Measurements from ENCODE around the gene ANKRD11. TPM values are rescaled to one million over a fixed set of nuclear protein-coding genes. Genes with fewer than 3 reads are reported as not detected.

ANKRD11 gene
- total RNA-seq, 1 experiment from 2014 or later, result 266 TPM

DNA sequence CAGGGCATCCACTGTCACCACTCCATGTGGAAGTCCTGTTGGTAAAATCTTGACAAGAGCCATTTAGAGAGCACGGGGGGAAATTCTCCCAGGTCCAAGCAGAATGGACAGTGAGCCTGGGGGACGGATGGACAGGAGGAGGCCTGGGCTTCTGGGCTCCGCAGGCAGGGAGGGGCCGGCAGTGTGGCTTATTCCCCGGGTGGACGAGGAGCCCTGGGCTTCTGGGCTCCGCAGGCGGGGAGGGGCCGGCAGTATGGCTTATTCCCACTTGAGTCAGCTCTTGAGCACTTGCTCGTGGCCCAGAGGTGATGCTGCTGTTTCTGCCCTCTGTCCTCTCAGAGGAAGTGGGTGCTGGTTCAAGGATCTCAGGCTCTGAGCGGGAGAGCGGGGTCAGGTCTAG is 47.9 kb upstream of the ANKRD11 start:
- Histone ChIP-seq H3K27ac (ENCODE audit: low read depth, low read length) (no peak overlapping the region), H3K9ac (ENCODE audit: low read length) (no peak overlapping the region), H4K20me1 (ENCODE audit: insufficient read depth) (no peaks in the 10 kb centered on the region), H3K27me3 (ENCODE audit: insufficient read depth, low read length) (no peaks in the 10 kb centered on the region), H3K4me2 (ENCODE audit: low read length) (no peak overlapping the region), H2AFZ (ENCODE audit: low read depth, low read length, poor library complexity, severe bottlenecking) (no peak overlapping the region), H3K36me3 (ENCODE audit: control insufficient read depth in 1 of 2, insufficient read depth in 2 of 2, low read length in 2 of 2) (peaks cover 40% of the 10 kb centered on the region in 2 experiments), H3K79me2 (ENCODE audit: insufficient read depth, low read length) (peaks cover 10% of the 10 kb centered on the region; the same call in 1 of the 2 replicates), H3K9me3 (ENCODE audit: control insufficient read depth in 1 of 2, insufficient read depth in 1 of 2, low read depth in 1 of 2, low read length in 2 of 2) (no peaks in the 10 kb centered on the region), H3K9me2 (ENCODE audit: insufficient read depth) (no peaks in the 10 kb centered on the region), H3K4me1 (ENCODE audit: control insufficient read depth in 1 of 2, insufficient read depth in 2 of 2, low read length in 2 of 2) (no peaks in the 10 kb centered on the region), H3K4me3 (replicated peaks in 1 of 2; ENCODE audit: low read depth in 1 of 2, low read length in 2 of 2) (no peak overlapping the region)
- ChIA-PET CTCF (no interaction called here), RAD21 (ENCODE audit: low non-redundant PET in 1 of 2, low total read pairs in 2 of 2, uncharacterized antibody in 2 of 2, unreplicated experiment in 2 of 2) (no interaction called here), POLR2A (no interaction called here)
- no peak for DNase-seq (ENCODE audit: low read depth, low spot score)
- BruUV-seq (replicated peaks), result no TSS peak
- peak; percentile 16; the same call in 1 of the 2 replicates for ATAC-seq
- intact Hi-C loops (cut with micrococcal nuclease), result no loop called here
- TF ChIP-seq TCF7L2 (IDR thresholded peaks at IDR 0.05; ENCODE audit: borderline replicate concordance, extremely low read depth, insufficient read depth, insufficient read length), result no peak
- TF ChIP-seq YY1 (IDR thresholded peaks at IDR 0.05; ENCODE audit: extremely low read depth, insufficient replicate concordance, low read depth, low read length), result no peak
- TF ChIP-seq MAX (IDR thresholded peaks at IDR 0.05), result no peak
- TF ChIP-seq RAD21 (IDR thresholded peaks at IDR 0.05; ENCODE audit: low read depth), result no peak

DNA sequence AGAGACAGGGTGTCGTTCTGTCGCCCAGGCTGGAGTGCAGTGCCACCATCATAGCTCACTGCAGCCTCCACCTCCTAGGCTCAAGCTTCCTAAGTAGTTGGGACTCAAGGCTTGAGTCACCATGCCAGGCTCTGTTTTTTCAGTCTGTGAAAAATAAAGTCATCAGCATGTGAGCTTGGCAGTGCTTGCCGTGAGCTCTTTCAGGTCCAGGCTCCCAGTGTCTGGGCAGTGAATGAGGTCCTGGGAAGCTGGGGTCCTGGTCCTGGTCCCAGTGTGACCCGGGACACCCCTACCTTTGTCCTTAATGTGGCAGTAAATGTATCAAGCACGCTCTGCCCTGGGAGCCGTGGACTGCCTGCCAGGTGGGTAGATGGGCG is 47.2 kb upstream of the ANKRD11 start:
- Histone ChIP-seq H3K9me3 (ENCODE audit: control insufficient read depth in 1 of 2, insufficient read depth in 1 of 2, low read depth in 1 of 2, low read length in 2 of 2) (no peaks in the 10 kb centered on the region), H3K4me2 (ENCODE audit: low read length) (no peak overlapping the region), H3K27me3 (ENCODE audit: insufficient read depth, low read length) (no peaks in the 10 kb centered on the region), H3K36me3 (ENCODE audit: control insufficient read depth in 1 of 2, insufficient read depth in 2 of 2, low read length in 2 of 2) (peaks cover 41 to 45% of the 10 kb centered on the region in 2 experiments), H3K9me2 (ENCODE audit: insufficient read depth) (no peaks in the 10 kb centered on the region), H3K79me2 (ENCODE audit: insufficient read depth, low read length) (peaks cover 10% of the 10 kb centered on the region; the same call in 1 of the 2 replicates), H3K9ac (ENCODE audit: low read length) (no peak overlapping the region), H2AFZ (ENCODE audit: low read depth, low read length, poor library complexity, severe bottlenecking) (no peak overlapping the region), H3K27ac (ENCODE audit: low read depth, low read length) (no peak overlapping the region), H3K4me3 (replicated peaks in 1 of 2; ENCODE audit: low read depth in 1 of 2, low read length in 2 of 2) (no peak overlapping the region), H4K20me1 (ENCODE audit: insufficient read depth) (no peaks in the 10 kb centered on the region), H3K4me1 (ENCODE audit: control insufficient read depth in 1 of 2, insufficient read depth in 2 of 2, low read length in 2 of 2) (no peaks in the 10 kb centered on the region)
- RAD21 ChIA-PET (ENCODE audit: low non-redundant PET in 1 of 2, low total read pairs in 2 of 2, uncharacterized antibody in 2 of 2, unreplicated experiment in 2 of 2), result no interaction called here
- POLR2A ChIA-PET, result no interaction called here
- CTCF ChIA-PET, result no interaction called here
- BruUV-seq (replicated peaks), result no TSS peak
- intact Hi-C loops (cut with micrococcal nuclease), result no loop called here
- TF ChIP-seq EZH2 (IDR thresholded peaks at IDR 0.05), result no peak
- TF ChIP-seq, protein P1, sequence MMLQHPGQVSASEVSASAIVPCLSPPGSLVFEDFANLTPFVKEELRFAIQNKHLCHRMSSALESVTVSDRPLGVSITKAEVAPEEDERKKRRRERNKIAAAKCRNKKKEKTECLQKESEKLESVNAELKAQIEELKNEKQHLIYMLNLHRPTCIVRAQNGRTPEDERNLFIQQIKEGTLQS (IDR thresholded peaks at IDR 0.05), result no peak
- no peak for TF ChIP-seq SRF (IDR thresholded peaks at IDR 0.05; ENCODE audit: low read depth)
- TF ChIP-seq EGR1 (IDR thresholded peaks at IDR 0.05; ENCODE audit: low read depth), result no peak
- no peak for TF ChIP-seq ZBTB33 (IDR thresholded peaks at IDR 0.05; ENCODE audit: extremely low read depth, insufficient replicate concordance, low read length)
- no peak for TF ChIP-seq SP1 (IDR thresholded peaks at IDR 0.05; ENCODE audit: low read depth)
- no peak for TF ChIP-seq REST (IDR thresholded peaks at IDR 0.05; ENCODE audit: low read depth)
- TF ChIP-seq TCF7L2 (IDR thresholded peaks at IDR 0.05; ENCODE audit: borderline replicate concordance, extremely low read depth, insufficient read depth, insufficient read length), result no peak
- no peak for TF ChIP-seq RAD21 (IDR thresholded peaks at IDR 0.05; ENCODE audit: low read depth)
- TF ChIP-seq POLR2AphosphoS5 (IDR thresholded peaks at IDR 0.05; ENCODE audit: low read depth, low read length), result no peak
- no peak for TF ChIP-seq SIN3A (IDR thresholded peaks at IDR 0.05; ENCODE audit: low read depth)
- TF ChIP-seq JUND (IDR thresholded peaks at IDR 0.05), result no peak
- no peak for TF ChIP-seq ELF1 (IDR thresholded peaks at IDR 0.05; ENCODE audit: borderline replicate concordance, low read depth)
- no peak for ATAC-seq
- no peak for DNase-seq (ENCODE audit: low read depth, low spot score)

Data from HCT116 (cell line).